HT1080 (cell line): ENCODE results near the gene REPS2. TPM values are rescaled to one million over a fixed set of nuclear protein-coding genes. Genes with fewer than 3 reads are reported as not detected.

Source experiments
- small RNA-seq: library from RNA; depleted of rRNA; stranded (forward); fragments of <200 nt; gene quantifications from one replicate; pipeline ENCODE3, GENCODE V24; 2014
- total RNA-seq: library from RNA; depleted of rRNA; stranded (reverse); fragments of >200 nt; shearing (Covaris generic); gene quantifications from 2 replicates; pipeline ENCODE4 v1.2.3, GENCODE V29; 2014; rRNA removed

The REPS2 gene
- total RNA-seq, 1 experiment from 2014 or later, result 2.4 TPM

Small RNA genes within 50 kb of the gene (small RNA-seq; reads per million reads assigned to genes)
- gene RF00019, result not detected
- not detected for gene RF00190

Other genes starting within 250 kb of the REPS2 start
- 6.0 and 6.1 TPM in 2 replicates for gene CTPS2, start 234.0 kb upstream of the REPS2 start, total RNA-seq
- gene SYAP1, start 227.0 kb upstream of the REPS2 start, total RNA-seq, result 31.6 and 34.5 TPM in 2 replicates
- 14.1 and 15.7 TPM in 2 replicates for gene TXLNG, start 160.2 kb upstream of the REPS2 start, total RNA-seq
- gene RBBP7, start 76.3 kb upstream of the REPS2 start, total RNA-seq, result 157 and 177 TPM in 2 replicates